Thyroid gland (tissue), 4 donors: ENCODE results near the gene AIG1.

Experiments
- POLR2A ChIP-seq, 2 donors: fragments of 450-650 bp; IDR thresholded peaks; one replicate each; pipeline ENCODE4 v1.6.1; 2017; ENCODE audit warnings: antibody characterized with exemption in 2 of 2, mild to moderate bottlenecking in 2 of 2, moderate library complexity in 1 of 2
- TF ChIP-seq, protein P1 (sequence below), 6 experiments: fragments of 200-600 bp in 3 of 6; fragments of 450-650 bp in 3 of 6; sonication (generic) in 3 of 6; IDR thresholded peaks; one replicate each; pipeline ENCODE4 v1.5.1; 2016 to 2019; ENCODE audit warnings: antibody characterized with exemption in 6 of 6, mild to moderate bottlenecking in 2 of 6, inconsistent platforms in 1 of 6, moderate library complexity in 1 of 6

GRCh38 chr6:143150281-143150680 is 89.6 kb downstream of the AIG1 start:
- TF ChIP-seq, protein P1, sequence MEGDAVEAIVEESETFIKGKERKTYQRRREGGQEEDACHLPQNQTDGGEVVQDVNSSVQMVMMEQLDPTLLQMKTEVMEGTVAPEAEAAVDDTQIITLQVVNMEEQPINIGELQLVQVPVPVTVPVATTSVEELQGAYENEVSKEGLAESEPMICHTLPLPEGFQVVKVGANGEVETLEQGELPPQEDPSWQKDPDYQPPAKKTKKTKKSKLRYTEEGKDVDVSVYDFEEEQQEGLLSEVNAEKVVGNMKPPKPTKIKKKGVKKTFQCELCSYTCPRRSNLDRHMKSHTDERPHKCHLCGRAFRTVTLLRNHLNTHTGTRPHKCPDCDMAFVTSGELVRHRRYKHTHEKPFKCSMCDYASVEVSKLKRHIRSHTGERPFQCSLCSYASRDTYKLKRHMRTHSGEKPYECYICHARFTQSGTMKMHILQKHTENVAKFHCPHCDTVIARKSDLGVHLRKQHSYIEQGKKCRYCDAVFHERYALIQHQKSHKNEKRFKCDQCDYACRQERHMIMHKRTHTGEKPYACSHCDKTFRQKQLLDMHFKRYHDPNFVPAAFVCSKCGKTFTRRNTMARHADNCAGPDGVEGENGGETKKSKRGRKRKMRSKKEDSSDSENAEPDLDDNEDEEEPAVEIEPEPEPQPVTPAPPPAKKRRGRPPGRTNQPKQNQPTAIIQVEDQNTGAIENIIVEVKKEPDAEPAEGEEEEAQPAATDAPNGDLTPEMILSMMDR (IDR thresholded peaks at IDR 0.05): no peak
- no peak for TF ChIP-seq POLR2A (IDR thresholded peaks at IDR 0.05)
